IMR-90 (cell line): ENCODE measurements around the gene SARDH. TPM values are rescaled to one million over a fixed set of nuclear protein-coding genes. Genes with fewer than 3 reads are reported as not detected.

Experiments
- ATAC-seq: fragments of 200-7000 bp; cut with Tn5 transposase; 2 replicates; pipeline ENCODE4 v1.9.1; 2020; ENCODE audit warnings: low read depth, mild to moderate bottlenecking, moderate library complexity
- BruUV-seq: library from RNA; stranded (reverse); fragments of 400-500 nt; replicated peaks from 2 replicates; lab custom pipeline; 2021; lab: Mats Ljungman, UMichigan
- CTCF ChIA-PET: fragments of 300-600 bp; formaldehyde crosslinking; extraction: SDS; loops from one replicate; lab custom pipeline; 2021; ENCODE audit warnings: antibody characterized with exemption; lab: Yijun Ruan, JAX
- POLR2A ChIA-PET: fragments of 300-600 bp; sonication (Branson Sonifier 250); formaldehyde crosslinking; loops from one replicate; lab custom pipeline; 2022; ENCODE audit warnings: antibody characterized with exemption; ENCODE audit not compliant: unreplicated experiment; lab: Charles Lee
- DNase-seq: peaks from one replicate; pipeline ENCODE4 v3.0.0; 2013
- H2AFZ ChIP-seq: replicated peaks from 2 replicates; pipeline ENCODE3; 2013; ENCODE audit warnings: low read length, mild to moderate bottlenecking; ENCODE audit not compliant: poor library complexity
- H2AK5ac ChIP-seq: 2 replicates; pipeline ENCODE4 v1.6.1; 2013; ENCODE audit warnings: low read depth, low read length, inconsistent platforms
- H2AK9ac ChIP-seq: replicated peaks from 2 replicates; pipeline ENCODE3; 2013; ENCODE audit warnings: mild to moderate bottlenecking, low read depth, low read length, moderate library complexity; ENCODE audit not compliant: poor library complexity
- H2BK120ac ChIP-seq: 2 replicates; pipeline ENCODE4 v1.6.1; 2013; ENCODE audit warnings: low read depth, low read length, inconsistent platforms
- H2BK15ac ChIP-seq: 3 replicates; pipeline ENCODE4 v1.6.1; 2013; ENCODE audit warnings: low read depth, low read length, inconsistent platforms
- H2BK20ac ChIP-seq: 2 replicates; pipeline ENCODE4 v1.6.1; 2013; ENCODE audit warnings: low read depth, mild to moderate bottlenecking, inconsistent platforms, low read length, moderate library complexity
- H2BK5ac ChIP-seq: 2 replicates; pipeline ENCODE4 v1.6.1; 2013; ENCODE audit warnings: mild to moderate bottlenecking, low read depth, low read length, inconsistent platforms; ENCODE audit not compliant: poor library complexity, severe bottlenecking
- H3K14ac ChIP-seq: replicated peaks from 2 replicates; pipeline ENCODE4 v1.6.1; 2013; ENCODE audit warnings: low read depth, low read length, inconsistent platforms
- H3K18ac ChIP-seq: 2 replicates; pipeline ENCODE4 v1.6.1; 2013; ENCODE audit warnings: low read depth, low read length, control low read depth
- H3K23ac ChIP-seq: 2 replicates; pipeline ENCODE4 v1.6.1; 2013; ENCODE audit warnings: low read depth, low read length, inconsistent platforms
- H3K27ac ChIP-seq: 2 replicates; pipeline ENCODE4 v1.5.1; 2013; ENCODE audit warnings: mild to moderate bottlenecking, control low read depth, low read length; ENCODE audit not compliant: insufficient read depth
- H3K27me3 ChIP-seq: 2 replicates; pipeline ENCODE4 v1.6.1; 2013; ENCODE audit warnings: low read length; ENCODE audit not compliant: control insufficient read depth, insufficient read depth
- H3K36me3 ChIP-seq: 2 replicates; pipeline ENCODE4 v1.6.1; 2013; ENCODE audit warnings: low read length, mixed read lengths; ENCODE audit not compliant: control insufficient read depth, insufficient read depth
- H3K4ac ChIP-seq: 2 replicates; pipeline ENCODE4 v1.6.1; 2013; ENCODE audit warnings: low read depth, low read length, inconsistent platforms
- H3K4me1 ChIP-seq: 2 replicates; pipeline ENCODE4 v1.6.1; 2013; ENCODE audit warnings: low read length, mixed read lengths; ENCODE audit not compliant: control insufficient read depth, insufficient read depth
- H3K4me2 ChIP-seq: 2 replicates; pipeline ENCODE4 v1.6.1; 2013; ENCODE audit warnings: low read depth, mild to moderate bottlenecking, control low read depth, low read length, moderate library complexity
- H3K4me3 ChIP-seq: 2 replicates; pipeline ENCODE4 v1.5.1; 2013; ENCODE audit warnings: low read depth, mild to moderate bottlenecking, control low read depth, low read length, moderate library complexity; ENCODE audit not compliant: insufficient read depth
- H3K56ac ChIP-seq: 2 replicates; pipeline ENCODE4 v1.6.1; 2013; ENCODE audit warnings: low read length, inconsistent platforms; ENCODE audit not compliant: insufficient read depth; ENCODE audit errors: extremely low read depth
- H3K79me1 ChIP-seq, 2 experiments: 2 replicates each; pipeline ENCODE4 v1.6.1; 2013; ENCODE audit warnings: low read length in 2 of 2, inconsistent platforms in 1 of 2, low read depth in 1 of 2
- H3K9ac ChIP-seq: 2 replicates; pipeline ENCODE4 v1.6.1; 2013; ENCODE audit warnings: low read depth, low read length, control low read depth
- H3K9me1 ChIP-seq: 2 replicates; pipeline ENCODE4 v1.6.1; 2013; ENCODE audit warnings: low read length, inconsistent platforms; ENCODE audit not compliant: insufficient read depth
- H3K9me3 ChIP-seq: 2 replicates; pipeline ENCODE4 v1.6.1; 2013; ENCODE audit warnings: low read length; ENCODE audit not compliant: control insufficient read depth, insufficient read depth
- H4K20me1 ChIP-seq: 2 replicates; pipeline ENCODE4 v1.6.1; 2013; ENCODE audit warnings: low read length, inconsistent platforms; ENCODE audit not compliant: insufficient read depth
- H4K5ac ChIP-seq: 2 replicates; pipeline ENCODE4 v1.6.1; 2013; ENCODE audit warnings: mild to moderate bottlenecking, low read depth, low read length, control low read depth
- H4K8ac ChIP-seq, 2 experiments: 2 replicates each; pipeline ENCODE4 v1.6.1; 2013; ENCODE audit warnings: low read depth in 2 of 2, low read length in 2 of 2, control low read depth in 1 of 2, inconsistent platforms in 1 of 2
- H4K91ac ChIP-seq: 2 replicates; pipeline ENCODE4 v1.6.1; 2013; ENCODE audit warnings: low read depth, low read length, inconsistent platforms; ENCODE audit not compliant: insufficient read depth
- CEBPB ChIP-seq: IDR thresholded peaks from 2 replicates; pipeline ENCODE4 v1.6.1; 2012; ENCODE audit warnings: low read depth, low read length, improper control_type of control experiment
- CHD1 ChIP-seq: IDR thresholded peaks from 2 replicates; pipeline ENCODE4 v1.6.1; 2012; ENCODE audit warnings: low read depth, low read length, improper control_type of control experiment
- FOS ChIP-seq: fragments of 150-350 bp; IDR thresholded peaks from 2 replicates; pipeline ENCODE4 v1.6.1; 2016; ENCODE audit warnings: low read depth, low read length
- MAFK ChIP-seq: IDR thresholded peaks from 2 replicates; pipeline ENCODE4 v1.6.1; 2012; ENCODE audit warnings: low read depth, low read length, improper control_type of control experiment
- NFE2L2 ChIP-seq: fragments of 150-350 bp; IDR thresholded peaks from 2 replicates; pipeline ENCODE4 v1.6.1; 2016; ENCODE audit warnings: low read depth, mild to moderate bottlenecking, low read length
- POLR2A ChIP-seq: IDR thresholded peaks from 2 replicates; pipeline ENCODE4 v1.6.1; 2012; ENCODE audit warnings: mild to moderate bottlenecking, low read depth, low read length
- RFX5 ChIP-seq: IDR thresholded peaks from 2 replicates; pipeline ENCODE4 v1.8.0; 2012; ENCODE audit warnings: low read depth, mild to moderate bottlenecking, low read length, moderate library complexity
- SMC3 ChIP-seq: fragments of 150-350 bp; IDR thresholded peaks from 2 replicates; pipeline ENCODE4 v1.6.1; 2016; ENCODE audit warnings: low read depth, mild to moderate bottlenecking, antibody characterized with exemption, low read length, moderate library complexity
- WGBS, 2 experiments: methylation state at CpG; one replicate each; pipeline versions ENCODE4 v1.1.5 to v1.1.7; 2013; ENCODE audit warnings: missing lambda C conversion rate in 2 of 2; ENCODE audit not compliant: insufficient read length in 1 of 2; ENCODE audit errors: extremely low coverage in 2 of 2; 5-methylcytosine and 5-hydroxymethylcytosine counted together
- dilution Hi-C: fragments of 300-500 bp; cut with HindIII; formaldehyde crosslinking; loops from one replicate; pipeline ENCODE4 v1.14.3; 2018; ENCODE audit warnings: low sequenced_read_pairs; ENCODE audit not compliant: unreplicated experiment
- in situ Hi-C: fragments of 300-500 bp; cut with MboI; formaldehyde crosslinking; loops from 3 replicates; pipeline ENCODE4 v1.14.3; 2019; ENCODE audit warnings: low sequenced_read_pairs, inconsistent platforms, mixed read lengths
- intact Hi-C: fragments of 100-400 bp; cut with micrococcal nuclease; formaldehyde crosslinking; loops from 2 replicates; pipeline ENCODE4 v1.10.0; 2022
- polyA plus RNA-seq, 3 experiments: library from polyadenylated mRNA; depleted of rRNA; stranded (reverse); fragments of >200 nt; gene quantifications; 2 replicates each; pipeline ENCODE4 v1.2.3, GENCODE V29; 2012; ENCODE audit warnings: low replicate concordance in 1 of 3
- total RNA-seq: library from RNA; depleted of rRNA; stranded (reverse); fragments of >200 nt; gene quantifications from 2 replicates; pipeline ENCODE4 v1.2.3, GENCODE V29; 2012
- TF ChIP-seq, protein P1 (sequence below): fragments of 150-350 bp; IDR thresholded peaks from 2 replicates; pipeline ENCODE4 v1.6.1; 2017; ENCODE audit warnings: mild to moderate bottlenecking, antibody characterized with exemption, low read length, low read depth
- TF ChIP-seq, protein P2 (sequence below): conservative IDR thresholded peaks from 2 replicates; pipeline ENCODE4 v1.5.1; 2012; ENCODE audit warnings: mild to moderate bottlenecking, low read depth, low read length, improper control_type of control experiment

The SARDH gene
- total and polyA plus RNA-seq, 2 of the 4 experiments (the other 2 are of a cell fraction), result 5.0 to 7.5 TPM

DNA sequence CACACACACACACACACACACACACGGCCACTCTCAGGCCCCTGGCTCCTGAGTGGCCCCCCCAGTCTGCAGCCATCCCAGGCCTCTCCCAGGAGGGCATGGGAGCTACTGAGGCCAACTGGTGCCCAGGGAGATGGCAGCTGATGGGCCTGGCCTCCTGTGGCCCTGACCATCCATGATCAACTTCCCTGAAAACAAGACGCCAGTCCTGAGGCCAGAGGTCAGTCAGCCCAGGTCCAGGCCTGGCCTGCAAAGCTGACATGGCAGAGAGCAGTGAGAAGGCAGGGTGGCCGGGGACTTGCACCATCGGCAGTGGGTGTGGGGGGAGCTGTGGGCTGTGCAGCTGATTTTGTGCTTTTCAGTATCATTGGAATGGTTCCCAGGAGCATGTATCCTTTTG, 47.0 kb downstream of the SARDH start:
- no TSS peak for BruUV-seq

More for the DNA sequence above, 47.0 kb downstream of the SARDH start:
- no peak overlapping the region for H2AK5ac ChIP-seq
- ChIA-PET CTCF (no interaction called here), POLR2A (no interaction called here)
- H4K20me1 ChIP-seq, result no peaks in the 10 kb centered on the region
- no peak overlapping the region for H4K91ac ChIP-seq
- no peaks in the 10 kb centered on the region for H3K27me3 ChIP-seq
- H3K4ac ChIP-seq, result no peak overlapping the region
- no peaks in the 10 kb centered on the region for H3K4me1 ChIP-seq
- H2AK9ac ChIP-seq, result no peak overlapping the region
- dilution Hi-C loops (no loop called here), in situ Hi-C loops (no loop called here), intact Hi-C loops (no loop called here)
- H3K79me1 ChIP-seq, result no peaks in the 10 kb centered on the region
- H3K56ac ChIP-seq, result no peak overlapping the region
- no peaks in the 10 kb centered on the region for H3K36me3 ChIP-seq
- H2BK20ac ChIP-seq, result no peak overlapping the region
- H3K4me2 ChIP-seq, result no peak overlapping the region
- H4K8ac ChIP-seq, result no peak overlapping the region
- H2AFZ ChIP-seq, result no peak overlapping the region
- no peak overlapping the region for H3K27ac ChIP-seq
- no peak overlapping the region for H3K4me3 ChIP-seq
- no peak for ATAC-seq
- 83% methylated on average over 1 of the region's 4 CpGs; no CpG with 5 or more reads in 1 of the 2 experiments for WGBS, 2 experiments
- H2BK15ac ChIP-seq, result no peak overlapping the region
- H3K23ac ChIP-seq, result no peak overlapping the region
- no peak overlapping the region for H3K9ac ChIP-seq
- DNase-seq, result no peak
- no peak overlapping the region for H2BK5ac ChIP-seq
- H3K14ac ChIP-seq, result no peak overlapping the region
- H3K9me1 ChIP-seq, result no peaks in the 10 kb centered on the region
- no peak overlapping the region for H3K18ac ChIP-seq
- no peak overlapping the region for H4K5ac ChIP-seq
- no peaks in the 10 kb centered on the region for H3K9me3 ChIP-seq
- H2BK120ac ChIP-seq, result no peak overlapping the region
- no peak for TF ChIP-seq FOS
- no peak for TF ChIP-seq CEBPB
- TF ChIP-seq, protein P1, sequence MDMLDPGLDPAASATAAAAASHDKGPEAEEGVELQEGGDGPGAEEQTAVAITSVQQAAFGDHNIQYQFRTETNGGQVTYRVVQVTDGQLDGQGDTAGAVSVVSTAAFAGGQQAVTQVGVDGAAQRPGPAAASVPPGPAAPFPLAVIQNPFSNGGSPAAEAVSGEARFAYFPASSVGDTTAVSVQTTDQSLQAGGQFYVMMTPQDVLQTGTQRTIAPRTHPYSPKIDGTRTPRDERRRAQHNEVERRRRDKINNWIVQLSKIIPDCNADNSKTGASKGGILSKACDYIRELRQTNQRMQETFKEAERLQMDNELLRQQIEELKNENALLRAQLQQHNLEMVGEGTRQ, result no peak
- TF ChIP-seq POLR2A, result no peak
- TF ChIP-seq CHD1, result no peak
- no peak for TF ChIP-seq MAFK
- TF ChIP-seq NFE2L2, result no peak
- no peak for TF ChIP-seq RFX5
- TF ChIP-seq SMC3, result no peak
- TF ChIP-seq, protein P2, sequence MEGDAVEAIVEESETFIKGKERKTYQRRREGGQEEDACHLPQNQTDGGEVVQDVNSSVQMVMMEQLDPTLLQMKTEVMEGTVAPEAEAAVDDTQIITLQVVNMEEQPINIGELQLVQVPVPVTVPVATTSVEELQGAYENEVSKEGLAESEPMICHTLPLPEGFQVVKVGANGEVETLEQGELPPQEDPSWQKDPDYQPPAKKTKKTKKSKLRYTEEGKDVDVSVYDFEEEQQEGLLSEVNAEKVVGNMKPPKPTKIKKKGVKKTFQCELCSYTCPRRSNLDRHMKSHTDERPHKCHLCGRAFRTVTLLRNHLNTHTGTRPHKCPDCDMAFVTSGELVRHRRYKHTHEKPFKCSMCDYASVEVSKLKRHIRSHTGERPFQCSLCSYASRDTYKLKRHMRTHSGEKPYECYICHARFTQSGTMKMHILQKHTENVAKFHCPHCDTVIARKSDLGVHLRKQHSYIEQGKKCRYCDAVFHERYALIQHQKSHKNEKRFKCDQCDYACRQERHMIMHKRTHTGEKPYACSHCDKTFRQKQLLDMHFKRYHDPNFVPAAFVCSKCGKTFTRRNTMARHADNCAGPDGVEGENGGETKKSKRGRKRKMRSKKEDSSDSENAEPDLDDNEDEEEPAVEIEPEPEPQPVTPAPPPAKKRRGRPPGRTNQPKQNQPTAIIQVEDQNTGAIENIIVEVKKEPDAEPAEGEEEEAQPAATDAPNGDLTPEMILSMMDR, result no peak
